ENCODE data around the gene TRIP10.
"Not testable (repeated sequence)": the region's sequence is repeated elsewhere in the genome, so short reads cannot be mapped to it uniquely, and the experiment has no call there.

GRCh38 chr19:6762253-6762797, 22.8 kb downstream of the TRIP10 start:
- TF ChIP-seq ZNF274 (IDR thresholded peaks at IDR 0.05; ENCODE audit: low read depth, low read length); YY1 (IDR thresholded peaks at IDR 0.05; ENCODE audit: insufficient read depth, insufficient read length): not testable (repeated sequence)
